Stimulated activated naive CD8-positive, alpha-beta T cell treated with anti-CD3 and anti-CD28 coated beads, Interleukin-15, amount 100 ng/mL, for 72 hours (primary cell): ENCODE results near the gene FBXO3.

Source experiments
- ATAC-seq: fragments of 150-1000 bp; cut with Tn5 transposase; 2 replicates; pipeline ENCODE4 v1.10.0; 2021; ENCODE audit warnings: mild to moderate bottlenecking, moderate library complexity
- DNase-seq, 2 donors: peaks; one replicate each; pipeline ENCODE4 v3.0.0; 2021 to 2022
- H3K27ac Mint-ChIP-seq, 2 donors: one replicate each; pipeline ENCODE4 v1.8.0; 2022; ENCODE audit warnings: mild to moderate bottlenecking in 2 of 2, mixed read lengths in 2 of 2, moderate library complexity in 2 of 2
- H3K27me3 Mint-ChIP-seq: one replicate; pipeline ENCODE4 v1.8.0; 2022; ENCODE audit warnings: mixed read lengths
- H3K4me1 Mint-ChIP-seq: one replicate; pipeline ENCODE4 v1.8.0; 2022; ENCODE audit warnings: mild to moderate bottlenecking, mixed read lengths
- H3K4me3 Mint-ChIP-seq, 2 donors: one replicate each; pipeline ENCODE4 v1.8.0; 2022; ENCODE audit warnings: mild to moderate bottlenecking in 2 of 2, mixed read lengths in 2 of 2, moderate library complexity in 1 of 2
- H3K9me3 Mint-ChIP-seq, 2 donors: one replicate each; pipeline ENCODE4 v1.8.0; 2022; ENCODE audit warnings: mixed read lengths in 2 of 2

FBXO3 gene

GRCh38 chr11:33703234-33703633 lies 71.1 kb downstream of the FBXO3 start:
- Mint-ChIP-seq H3K4me1 (peaks cover 22% of the 10 kb centered on the region), H3K27me3 (peaks cover 8% of the 10 kb centered on the region), H3K4me3 (no peak overlapping the region), H3K27ac (no peak overlapping the region), H3K9me3 (no peaks in the 10 kb centered on the region)
- DNase-seq (no peak), ATAC-seq (no peak)

DNA sequence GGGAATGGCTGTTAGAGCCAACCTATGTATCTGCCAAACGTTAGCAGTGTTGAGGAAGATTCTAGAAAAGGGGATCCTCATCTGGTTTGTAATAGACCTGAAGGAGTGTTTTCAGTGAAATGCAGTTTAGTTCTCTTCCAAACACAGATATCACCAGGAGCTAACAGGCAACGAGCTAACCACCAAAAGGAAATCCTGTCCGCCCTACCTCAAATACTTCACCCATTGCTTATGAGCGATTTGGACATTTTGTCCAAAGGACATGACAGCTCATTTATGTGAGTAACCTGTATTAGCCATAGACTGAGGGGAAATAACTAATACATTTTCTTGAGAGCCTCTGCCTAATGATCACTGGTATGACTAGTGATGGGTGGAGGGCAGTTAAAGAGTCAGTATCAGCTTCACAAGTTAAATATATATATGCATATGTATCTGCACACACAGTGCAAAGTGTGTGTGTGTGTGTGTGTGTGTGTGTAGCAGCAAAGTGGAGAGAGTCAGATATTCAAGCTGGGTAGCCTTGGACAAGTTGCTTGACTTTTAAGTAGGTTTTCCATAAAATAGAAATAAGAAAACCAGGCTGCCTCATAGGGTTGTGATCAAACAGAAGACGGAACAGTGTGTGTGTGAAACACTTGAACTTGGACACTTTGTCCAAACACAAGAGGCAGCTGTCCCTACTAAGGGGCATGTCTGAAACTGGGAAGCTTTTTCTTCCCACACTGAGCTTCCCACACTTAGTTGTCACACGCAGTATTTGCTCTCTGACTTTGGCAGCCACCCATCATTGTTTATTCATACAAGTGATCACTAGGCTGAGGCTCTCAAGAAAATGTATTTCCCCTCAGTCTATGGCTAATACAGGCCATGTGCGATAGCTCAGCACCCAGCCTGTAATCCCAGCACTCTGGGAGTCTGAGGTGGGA lies 72.8 kb downstream of the FBXO3 start:
- no peak overlapping the region for H3K27ac Mint-ChIP-seq
- H3K27me3 Mint-ChIP-seq = peaks cover 19% of the 10 kb centered on the region
- H3K4me3 Mint-ChIP-seq = peak overlapping the region; percentile 88 to 90
- peaks cover 20% of the 10 kb centered on the region for H3K4me1 Mint-ChIP-seq
- DNase-seq = no peak
- ATAC-seq = no peak
- H3K9me3 Mint-ChIP-seq = no peaks in the 10 kb centered on the region

GRCh38 chr11:33700502-33701271 lies 73.6 kb downstream of the FBXO3 start, which contains the start of gene C11orf91:
Gene C11orf91 (minus strand): TSS chr11:33700826. CDS start chr11:33700740, 86 bp downstream.
- peaks cover 19% of the 10 kb centered on the region for H3K27me3 Mint-ChIP-seq
- peak; percentile 93 to 96 for DNase-seq
- H3K9me3 Mint-ChIP-seq = no peaks in the 10 kb centered on the region
- H3K4me1 Mint-ChIP-seq = peaks cover 22% of the 10 kb centered on the region
- peak within 1 kb of the TSS; percentile 88 to 90 for H3K4me3 Mint-ChIP-seq
- ATAC-seq = peak; percentile 90
- H3K27ac Mint-ChIP-seq = peak within 1 kb of the TSS; percentile 70 to 87

- ATAC-seq = peak; percentile 10
- no peaks in the 10 kb centered on the region for H3K9me3 Mint-ChIP-seq
- peak overlapping the region; percentile 77 to 88 for H3K4me3 Mint-ChIP-seq
- peaks cover 19% of the 10 kb centered on the region for H3K27me3 Mint-ChIP-seq
- H3K4me1 Mint-ChIP-seq = peaks cover 22% of the 10 kb centered on the region
- H3K27ac Mint-ChIP-seq = peak overlapping the region in 1 of 2 donors; percentile 5
- peak in 1 of 2 donors; percentile 20 for DNase-seq
These were observed 74.2 kb downstream of the FBXO3 start for GRCh38 chr11:33700063-33700501.

DNA sequence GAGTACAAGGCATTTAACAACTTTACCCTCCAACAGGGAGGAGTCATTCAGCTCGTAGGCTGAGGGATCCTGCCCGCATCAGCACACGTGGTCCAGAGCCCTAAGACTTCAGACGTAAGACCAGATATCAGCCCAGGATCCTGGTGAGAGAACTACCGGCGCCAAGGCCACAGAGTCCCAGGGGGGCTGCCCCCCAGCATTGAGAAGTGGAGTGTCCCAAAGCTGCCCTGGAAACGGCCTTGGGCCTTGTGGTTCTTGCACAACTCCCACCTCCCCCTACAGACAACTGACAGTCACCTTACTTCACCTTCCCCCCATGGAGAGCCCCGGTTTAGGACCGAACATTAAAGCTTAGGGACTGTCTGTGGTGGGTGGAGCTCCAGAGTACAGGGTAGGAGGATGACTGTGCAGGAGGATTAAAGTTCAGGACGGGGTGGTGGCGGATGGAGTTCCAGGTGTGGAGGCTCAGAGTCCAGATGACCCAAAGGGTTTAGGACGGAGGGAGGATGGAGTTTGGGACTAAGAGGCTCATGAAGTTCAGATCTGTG lies 74.7 kb downstream of the FBXO3 start:
- H3K9me3 Mint-ChIP-seq = no peaks in the 10 kb centered on the region
- ATAC-seq (no peak), DNase-seq (no peak)
- H3K4me3 Mint-ChIP-seq = peak overlapping the region; percentile 77 to 88
- peak overlapping the region; percentile 4 to 5 for H3K27ac Mint-ChIP-seq
- H3K4me1 Mint-ChIP-seq = peaks cover 22% of the 10 kb centered on the region
- peaks cover 19% of the 10 kb centered on the region for H3K27me3 Mint-ChIP-seq

DNA sequence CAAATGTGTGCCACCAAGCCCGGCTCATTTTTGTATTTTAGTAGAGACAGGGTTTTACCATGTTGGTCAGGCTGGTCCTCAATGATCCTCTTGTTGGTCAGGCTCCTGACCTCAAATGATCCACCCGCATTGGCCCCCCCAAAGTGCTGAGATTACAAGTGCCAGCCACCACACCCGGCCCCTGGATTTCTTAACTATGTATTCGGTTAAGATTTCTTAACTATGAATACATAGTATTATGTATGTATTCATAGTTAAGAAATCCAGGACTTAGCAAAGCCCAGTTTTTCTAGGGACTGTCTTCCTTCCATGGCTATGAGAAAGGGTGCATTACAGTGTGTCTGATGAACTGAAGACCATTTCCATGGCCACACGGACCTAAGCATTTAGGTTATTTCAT lies 75.4 kb downstream of the FBXO3 start:
- DNase-seq = no peak
- no peak overlapping the region for H3K4me3 Mint-ChIP-seq
- H3K9me3 Mint-ChIP-seq = no peaks in the 10 kb centered on the region
- H3K27me3 Mint-ChIP-seq = peaks cover 19% of the 10 kb centered on the region
- peaks cover 22% of the 10 kb centered on the region for H3K4me1 Mint-ChIP-seq
- ATAC-seq = no peak
- H3K27ac Mint-ChIP-seq = no peak overlapping the region

- DNase-seq (no peak), ATAC-seq (no peak)
- H3K4me3 Mint-ChIP-seq = no peak overlapping the region
- H3K27me3 Mint-ChIP-seq = peaks cover 19% of the 10 kb centered on the region
- H3K9me3 Mint-ChIP-seq = no peaks in the 10 kb centered on the region
- H3K27ac Mint-ChIP-seq = no peak overlapping the region
- H3K4me1 Mint-ChIP-seq = peaks cover 22% of the 10 kb centered on the region
These were observed 76.3 kb downstream of the FBXO3 start for GRCh38 chr11:33697997-33698396.

DNA sequence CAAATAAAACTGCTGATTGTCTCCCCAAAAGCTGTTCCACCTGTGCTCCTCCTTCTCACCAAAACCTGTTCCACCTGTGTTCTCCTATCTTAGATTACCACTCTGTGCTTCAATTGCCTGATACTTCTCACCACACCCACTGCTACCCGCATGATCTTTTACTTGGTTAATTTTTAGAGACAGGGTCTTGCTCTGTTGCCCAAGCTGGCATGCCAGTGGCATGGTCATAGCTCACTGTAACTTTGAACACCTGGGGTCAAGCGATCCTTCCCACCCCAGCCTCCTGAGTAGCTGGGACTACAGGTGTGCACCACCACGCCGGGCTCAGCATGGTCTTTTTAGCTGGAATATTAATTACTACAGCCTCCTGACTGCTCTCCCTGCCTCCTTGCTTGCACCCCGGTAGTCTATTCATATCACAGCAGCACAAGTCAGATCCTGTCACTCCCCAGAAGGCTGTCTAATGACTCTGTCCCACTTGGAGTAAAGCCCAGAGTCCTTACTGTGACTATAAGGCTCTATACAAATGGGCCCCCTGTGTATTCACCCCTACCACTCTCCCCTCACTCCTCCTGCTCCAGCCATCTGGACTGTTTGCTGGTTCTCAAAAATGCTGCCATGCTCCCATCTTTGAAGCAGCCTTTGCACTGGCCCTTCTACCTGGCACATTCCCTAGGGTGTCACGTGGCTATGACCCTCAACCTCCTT lies 77.2 kb downstream of the FBXO3 start:
- peak overlapping the region in 1 of 2 donors; percentile 36 for H3K27ac Mint-ChIP-seq
- ATAC-seq (no peak), DNase-seq (no peak)
- peaks cover 22% of the 10 kb centered on the region for H3K4me1 Mint-ChIP-seq
- no peaks in the 10 kb centered on the region for H3K9me3 Mint-ChIP-seq
- H3K4me3 Mint-ChIP-seq = no peak overlapping the region
- peaks cover 19% of the 10 kb centered on the region for H3K27me3 Mint-ChIP-seq

GRCh38 chr11:33696411-33696810 lies 77.9 kb downstream of the FBXO3 start:
- no peak for DNase-seq
- no peak overlapping the region for H3K4me3 Mint-ChIP-seq

DNA sequence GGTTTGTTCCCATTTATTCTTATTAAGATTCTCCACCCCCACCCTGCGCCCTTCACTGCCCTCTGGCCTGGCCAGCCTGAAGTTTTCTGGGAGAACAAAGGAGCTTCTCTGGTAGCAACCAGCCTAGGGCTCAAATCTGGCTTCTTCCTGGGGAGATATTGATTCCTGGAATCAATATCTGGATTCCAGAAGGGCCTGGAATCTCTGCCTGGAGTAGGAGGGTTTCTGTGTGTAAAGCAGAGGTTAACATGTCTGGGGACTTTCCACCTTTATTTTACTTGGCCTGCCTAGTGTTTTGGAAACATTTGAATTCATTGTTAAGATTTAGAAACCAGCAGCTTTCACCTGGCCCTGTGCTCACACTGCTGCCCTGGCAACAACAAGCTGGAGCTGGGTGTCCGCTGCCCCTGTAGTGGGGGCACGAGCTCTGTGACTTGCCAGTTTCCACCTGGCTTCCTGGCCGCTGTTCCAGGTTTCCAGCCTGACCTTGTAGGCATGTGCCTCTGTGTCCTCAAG lies 79.2 kb downstream of the FBXO3 start:
- H3K27ac Mint-ChIP-seq = no peak overlapping the region
- no peaks in the 10 kb centered on the region for H3K9me3 Mint-ChIP-seq
- H3K4me3 Mint-ChIP-seq = no peak overlapping the region
- ATAC-seq (no peak), DNase-seq (no peak)
- peaks cover 13% of the 10 kb centered on the region for H3K4me1 Mint-ChIP-seq
- peaks cover 19% of the 10 kb centered on the region for H3K27me3 Mint-ChIP-seq

More at GRCh38 chr11:33696411-33696810, 77.9 kb downstream of the FBXO3 start:
- Mint-ChIP-seq H3K9me3 (no peaks in the 10 kb centered on the region), H3K4me1 (peaks cover 19% of the 10 kb centered on the region), H3K27ac (no peak overlapping the region), H3K27me3 (peaks cover 19% of the 10 kb centered on the region)
- no peak for ATAC-seq

DNA sequence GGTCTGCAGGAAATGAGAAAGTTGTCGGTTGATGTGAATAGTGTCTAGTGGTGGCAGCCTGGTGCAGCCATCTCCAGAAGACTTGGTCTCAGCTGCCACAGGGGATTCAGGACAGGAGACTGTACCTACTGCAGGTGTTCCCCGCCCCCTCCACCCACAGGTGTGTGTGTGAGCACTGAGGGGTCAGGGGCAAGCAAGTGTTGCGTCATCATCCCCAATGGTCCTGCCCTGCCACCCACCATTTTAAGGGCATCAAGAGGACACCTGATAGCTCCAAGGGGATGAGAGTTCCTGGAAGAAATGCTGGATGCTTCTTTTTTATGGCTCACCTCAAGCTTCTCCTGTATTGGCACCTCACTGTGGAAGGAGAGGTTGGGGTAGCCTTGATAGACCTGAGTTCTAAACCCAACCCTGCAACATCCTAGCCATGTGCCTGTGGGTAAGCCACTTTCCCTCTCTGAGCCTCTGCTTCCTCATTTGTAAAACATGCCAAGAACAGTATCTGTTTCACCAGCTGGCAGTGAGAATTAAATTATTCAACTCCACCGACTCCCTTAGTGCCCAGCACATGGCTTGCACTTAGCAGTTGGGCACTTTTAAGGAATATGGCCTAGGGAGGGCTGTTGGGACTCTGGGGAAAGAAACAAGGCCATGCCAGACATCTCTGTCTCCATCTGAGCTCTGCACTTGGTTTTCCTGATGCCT lies 79.8 kb downstream of the FBXO3 start:
- Mint-ChIP-seq H3K27me3 (peaks cover 13% of the 10 kb centered on the region), H3K4me3 (no peak overlapping the region), H3K27ac (no peak overlapping the region), H3K4me1 (peaks cover 7% of the 10 kb centered on the region), H3K9me3 (no peaks in the 10 kb centered on the region)
- no peak for ATAC-seq
- no peak for DNase-seq

- Mint-ChIP-seq H3K4me1 (peaks cover 6% of the 10 kb centered on the region), H3K4me3 (no peak overlapping the region), H3K27me3 (peaks cover 8% of the 10 kb centered on the region), H3K27ac (no peak overlapping the region), H3K9me3 (no peaks in the 10 kb centered on the region)
- DNase-seq (no peak), ATAC-seq (no peak)
These were observed 81.8 kb downstream of the FBXO3 start for GRCh38 chr11:33692541-33692940.

DNA sequence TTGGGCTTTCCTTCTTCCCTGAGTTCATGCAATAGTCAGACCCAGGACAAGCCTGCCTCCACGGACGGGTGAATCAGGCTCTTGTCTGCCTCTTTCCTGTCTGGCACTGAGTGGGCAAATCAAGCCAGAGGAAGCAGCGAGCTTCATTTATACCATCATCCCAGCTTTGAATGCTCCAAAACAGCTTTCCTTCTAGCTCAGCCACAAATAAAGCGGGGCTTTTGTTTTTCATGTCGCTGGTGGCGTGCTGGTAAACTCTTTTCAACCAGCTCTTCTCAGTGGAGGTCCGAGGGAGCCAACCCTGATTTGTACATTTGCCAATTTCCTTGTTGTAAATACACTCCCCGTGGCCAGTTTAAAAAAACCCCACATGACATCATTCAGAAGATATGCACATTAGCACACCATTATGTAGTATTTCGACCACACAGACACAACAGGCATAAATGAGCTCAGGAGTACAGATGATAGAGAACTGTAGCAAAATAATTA lies 82.3 kb downstream of the FBXO3 start:
- DNase-seq (no peak), ATAC-seq (no peak)
- Mint-ChIP-seq H3K27ac (no peak overlapping the region), H3K9me3 (no peaks in the 10 kb centered on the region), H3K4me1 (peaks cover 6% of the 10 kb centered on the region), H3K27me3 (peaks cover 3% of the 10 kb centered on the region), H3K4me3 (no peak overlapping the region)
